GM12878 (cell line): Measurements from ENCODE around the gene FLT1. TPM values are rescaled to one million over a fixed set of nuclear protein-coding genes. Genes with fewer than 3 reads are reported as not detected.

Experiments used
- ATAC-seq: fragments of 200-7000 bp; cut with Tn5 transposase; 3 replicates; pipeline ENCODE4 v1.9.1; 2020; ENCODE audit warnings: mild to moderate bottlenecking, moderate library complexity
- BruUV-seq: library from RNA; stranded (reverse); fragments of 400-500 nt; replicated peaks from 2 replicates; lab custom pipeline; 2021; lab: Mats Ljungman, UMichigan
- CTCF ChIA-PET: fragments of 300-600 bp; sonication (Branson Sonifier 250); formaldehyde crosslinking; extraction: SDS; loops from one replicate; lab custom pipeline; 2021; ENCODE audit warnings: inconsistent platforms; lab: Yijun Ruan, JAX
- POLR2A ChIA-PET: fragments of 350-600 bp; formaldehyde crosslinking; extraction: SDS; loops from one replicate; lab custom pipeline; 2021; ENCODE audit warnings: inconsistent platforms; lab: Charles Lee
- RAD21 ChIA-PET: fragments of 300-600 bp; sonication (Branson Sonifier 250); formaldehyde crosslinking; loops from one replicate; lab custom pipeline; 2023; ENCODE audit warnings: antibody characterized with exemption; ENCODE audit not compliant: unreplicated experiment; lab: Charles Lee
- SMC1A ChIA-PET: fragments of 300-600 bp; sonication (Branson Sonifier 250); formaldehyde crosslinking; loops from one replicate; lab custom pipeline; 2023; ENCODE audit not compliant: unreplicated experiment, uncharacterized antibody; lab: Charles Lee
- DNase-seq: peaks from one replicate; pipeline ENCODE4 v3.0.0-alpha.2; 2011; ENCODE audit warnings: low read depth, low spot score
- FAIRE-seq: peaks from 3 replicates; lab custom pipeline; 2011; peaks lifted over from hg19 to GRCh38; lab: Jason Lieb, UNC
- H2AFZ ChIP-seq: 2 replicates; pipeline ENCODE4 v1.6.0; 2011; ENCODE audit warnings: low read depth, low read length, control low read depth; ENCODE audit not compliant: control insufficient read depth
- H3K27ac ChIP-seq: 2 replicates; pipeline ENCODE4 v1.5.1; 2011; ENCODE audit warnings: control low read depth; ENCODE audit not compliant: control insufficient read depth, insufficient read depth
- H3K27me3 ChIP-seq, 2 experiments: replicated peaks in 1 of 2; 2 replicates each; pipeline versions ENCODE4 v1.6.0 to v1.6.1; 2011; ENCODE audit warnings: low read length in 1 of 2; ENCODE audit not compliant: control insufficient read depth in 2 of 2, insufficient read depth in 2 of 2
- H3K36me3 ChIP-seq, 2 experiments: 2 replicates each; pipeline ENCODE4 v1.5.1; 2011; ENCODE audit warnings: low read length in 1 of 2; ENCODE audit not compliant: control insufficient read depth in 2 of 2, insufficient read depth in 2 of 2
- H3K4me1 ChIP-seq: 2 replicates; pipeline ENCODE4 v1.6.1; 2011; ENCODE audit warnings: mild to moderate bottlenecking, low read length, moderate library complexity, mixed read lengths; ENCODE audit not compliant: control insufficient read depth, insufficient read depth
- H3K4me2 ChIP-seq: 2 replicates; pipeline ENCODE4 v1.6.0; 2011; ENCODE audit warnings: control low read depth; ENCODE audit not compliant: control insufficient read depth, insufficient read depth
- H3K4me3 ChIP-seq: fragments of 200-600 bp; sonication (generic); 2 replicates; pipeline ENCODE4 v1.5.1; 2016
- H3K79me2 ChIP-seq: 2 replicates; pipeline ENCODE4 v1.6.0; 2011; ENCODE audit warnings: low read length; ENCODE audit not compliant: control insufficient read depth, insufficient read depth
- H3K9ac ChIP-seq: 2 replicates; pipeline ENCODE4 v1.8.0; 2011; ENCODE audit warnings: low read length, control low read depth, mixed read lengths; ENCODE audit not compliant: control insufficient read depth, insufficient read depth
- H3K9me3 ChIP-seq: replicated peaks from 3 replicates; pipeline ENCODE4 v1.5.1; 2011; ENCODE audit warnings: mild to moderate bottlenecking, low read length; ENCODE audit not compliant: control insufficient read depth, insufficient read depth
- H4K20me1 ChIP-seq: 2 replicates; pipeline ENCODE4 v1.6.0; 2011; ENCODE audit not compliant: control insufficient read depth, insufficient read depth
- CREB1 ChIP-seq: IDR thresholded peaks from 2 replicates; pipeline ENCODE4 v1.6.1; 2012; ENCODE audit warnings: low read depth, mild to moderate bottlenecking, inconsistent platforms
- HDAC6 ChIP-seq: fragments of 200-600 bp; sonication (generic); IDR thresholded peaks from one replicate; pipeline ENCODE4 v1.8.0; 2017; ENCODE audit warnings: antibody characterized with exemption; ENCODE audit not compliant: unreplicated experiment
- MXI1 ChIP-seq: fragments of 150-350 bp; IDR thresholded peaks from 2 replicates; pipeline ENCODE4 v1.6.1; 2011; ENCODE audit warnings: low read depth, mild to moderate bottlenecking, inconsistent platforms, low read length, improper control_type of control experiment
- MYB ChIP-seq: fragments of 150-350 bp; IDR thresholded peaks from 2 replicates; pipeline ENCODE4 v1.6.1; 2014; ENCODE audit warnings: mild to moderate bottlenecking, low read depth, low read length, borderline replicate concordance
- NRF1 ChIP-seq: conservative IDR thresholded peaks from 2 replicates; pipeline ENCODE4 v1.6.1; 2011; ENCODE audit warnings: mild to moderate bottlenecking, low read depth, low read length, improper control_type of control experiment
- RFX5 ChIP-seq: IDR thresholded peaks from 2 replicates; pipeline ENCODE4 v1.6.1; 2011; ENCODE audit warnings: low read depth, low read length, improper control_type of control experiment
- SP1 ChIP-seq: IDR thresholded peaks from one replicate; pipeline ENCODE4 v1.6.1; 2011; ENCODE audit warnings: low read depth, low read length
- SPI1 ChIP-seq: IDR thresholded peaks from 2 replicates; pipeline ENCODE4 v1.6.1; 2011; ENCODE audit warnings: low read depth, mild to moderate bottlenecking, low read length, moderate library complexity, borderline replicate concordance; ENCODE audit not compliant: insufficient read depth
- ZNF274 ChIP-seq: IDR thresholded peaks from one replicate; pipeline ENCODE4 v1.8.0; 2011; ENCODE audit not compliant: insufficient read length, insufficient read depth
- ZNF622 ChIP-seq: fragments of 450-650 bp; IDR thresholded peaks from 2 replicates; pipeline ENCODE4 v1.6.1; 2017; ENCODE audit warnings: mild to moderate bottlenecking, inconsistent platforms
- ZNF687 ChIP-seq: fragments of 450-650 bp; IDR thresholded peaks from 2 replicates; pipeline ENCODE4 v1.6.1; 2017; ENCODE audit warnings: mild to moderate bottlenecking, moderate library complexity
- in situ Hi-C: fragments of 300-500 bp; cut with MboI; formaldehyde crosslinking; loops from 9 replicates; pipeline ENCODE4 v1.14.3; 2018; ENCODE audit warnings: mixed read lengths
- intact Hi-C: fragments of 100-400 bp; cut with micrococcal nuclease; formaldehyde crosslinking; loops from one replicate; pipeline ENCODE4 v1.14.2; 2022; ENCODE audit not compliant: unreplicated experiment
- polyA plus RNA-seq, 11 experiments: library from polyadenylated mRNA; depleted of rRNA in 4 of 11; unstranded in 6 of 11; stranded (reverse) in 5 of 11; fragments of >200 nt; fragmentation: Nextera tagmentation in 4 of 11; fragmentation: Illumina TruSeq in 1 of 11; extraction: Ambion mirVana in 4 of 11; extraction: Trizol in 1 of 11; gene quantifications; 1 replicate in 1 of 11; 2 replicates in 10 of 11; pipeline versions ENCODE4 v1.2.1 to v1.2.3, GENCODE V29; 2011 to 2016; ENCODE audit warnings: inconsistent platforms in 2 of 11, missing spikeins in 2 of 11, low read depth in 1 of 11
- total RNA-seq, 4 experiments: library from RNA; depleted of rRNA in 3 of 4; stranded (reverse); fragments of >200 nt in 3 of 4; fragmentation: Illumina TruSeq in 1 of 4; extraction: Trizol in 1 of 4; gene quantifications; 2 replicates each; pipeline versions ENCODE4 v1.2.1 to v1.2.3, GENCODE V29; 2013 to 2021
- TF ChIP-seq, protein P1 (sequence below): fragments of 450-650 bp; IDR thresholded peaks from 2 replicates; pipeline ENCODE4 v1.6.1; 2016; ENCODE audit warnings: mild to moderate bottlenecking, moderate library complexity, borderline replicate concordance
- TF ChIP-seq, protein P2 (sequence below): IDR thresholded peaks from 2 replicates; pipeline ENCODE4 v1.6.1; 2012; ENCODE audit warnings: low read depth, low read length, improper control_type of control experiment

Gene FLT1
- total and polyA plus RNA-seq, 10 of the 15 experiments (the other 5 are each of a cell fraction or from before 2014, with no cell fraction given): 0.55 to 5.6 (median 0.84) TPM

DNA sequence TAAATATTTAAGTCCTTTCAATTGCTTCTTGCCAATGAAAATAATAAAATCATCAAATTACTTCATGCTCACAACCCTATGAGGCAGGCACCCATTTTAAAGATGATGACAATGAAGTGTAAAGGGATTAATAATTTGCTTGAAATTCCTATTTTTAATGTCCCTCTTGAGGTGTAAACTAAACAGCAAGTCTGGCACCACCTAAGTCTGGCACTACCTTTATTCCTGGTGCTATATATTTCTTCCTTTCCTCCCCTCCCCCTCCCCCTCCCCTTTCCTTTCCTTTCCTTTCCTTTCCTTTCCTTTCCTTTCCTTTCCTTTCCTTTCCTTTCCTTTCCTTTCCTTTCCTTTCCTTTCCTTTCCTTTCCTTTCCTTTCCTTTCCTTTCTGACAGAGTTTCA lies 42.2 kb downstream of the FLT1 start:
- Histone ChIP-seq H3K27ac (no peak overlapping the region), H3K4me3 (no peak overlapping the region), H2AFZ (no peak overlapping the region), H4K20me1 (no peaks in the 10 kb centered on the region), H3K9ac (no peak overlapping the region), H3K9me3 (0 out of 3 replicates have a peak, but pooled peaks cover 3% of the 10 kb centered on the region), H3K36me3 (no peaks in the 10 kb centered on the region), H3K4me2 (no peak overlapping the region), H3K79me2 (no peaks in the 10 kb centered on the region), H3K27me3 (no peaks in the 10 kb centered on the region), H3K4me1 (peaks cover 4% of the 10 kb centered on the region)
- intact Hi-C loops: no loop called here
- CTCF ChIA-PET: no interaction called here
- RAD21 ChIA-PET: no interaction called here
- ATAC-seq (no peak), FAIRE-seq (no peak), DNase-seq (no peak)
- SMC1A ChIA-PET: no interaction called here
- BruUV-seq: no TSS peak
- in situ Hi-C loops: no loop called here
- POLR2A ChIA-PET: no interaction called here
- no peak for TF ChIP-seq ZNF622
- TF ChIP-seq MXI1: no peak
- no peak for TF ChIP-seq CREB1
- no peak for TF ChIP-seq SPI1
- TF ChIP-seq, protein P1, sequence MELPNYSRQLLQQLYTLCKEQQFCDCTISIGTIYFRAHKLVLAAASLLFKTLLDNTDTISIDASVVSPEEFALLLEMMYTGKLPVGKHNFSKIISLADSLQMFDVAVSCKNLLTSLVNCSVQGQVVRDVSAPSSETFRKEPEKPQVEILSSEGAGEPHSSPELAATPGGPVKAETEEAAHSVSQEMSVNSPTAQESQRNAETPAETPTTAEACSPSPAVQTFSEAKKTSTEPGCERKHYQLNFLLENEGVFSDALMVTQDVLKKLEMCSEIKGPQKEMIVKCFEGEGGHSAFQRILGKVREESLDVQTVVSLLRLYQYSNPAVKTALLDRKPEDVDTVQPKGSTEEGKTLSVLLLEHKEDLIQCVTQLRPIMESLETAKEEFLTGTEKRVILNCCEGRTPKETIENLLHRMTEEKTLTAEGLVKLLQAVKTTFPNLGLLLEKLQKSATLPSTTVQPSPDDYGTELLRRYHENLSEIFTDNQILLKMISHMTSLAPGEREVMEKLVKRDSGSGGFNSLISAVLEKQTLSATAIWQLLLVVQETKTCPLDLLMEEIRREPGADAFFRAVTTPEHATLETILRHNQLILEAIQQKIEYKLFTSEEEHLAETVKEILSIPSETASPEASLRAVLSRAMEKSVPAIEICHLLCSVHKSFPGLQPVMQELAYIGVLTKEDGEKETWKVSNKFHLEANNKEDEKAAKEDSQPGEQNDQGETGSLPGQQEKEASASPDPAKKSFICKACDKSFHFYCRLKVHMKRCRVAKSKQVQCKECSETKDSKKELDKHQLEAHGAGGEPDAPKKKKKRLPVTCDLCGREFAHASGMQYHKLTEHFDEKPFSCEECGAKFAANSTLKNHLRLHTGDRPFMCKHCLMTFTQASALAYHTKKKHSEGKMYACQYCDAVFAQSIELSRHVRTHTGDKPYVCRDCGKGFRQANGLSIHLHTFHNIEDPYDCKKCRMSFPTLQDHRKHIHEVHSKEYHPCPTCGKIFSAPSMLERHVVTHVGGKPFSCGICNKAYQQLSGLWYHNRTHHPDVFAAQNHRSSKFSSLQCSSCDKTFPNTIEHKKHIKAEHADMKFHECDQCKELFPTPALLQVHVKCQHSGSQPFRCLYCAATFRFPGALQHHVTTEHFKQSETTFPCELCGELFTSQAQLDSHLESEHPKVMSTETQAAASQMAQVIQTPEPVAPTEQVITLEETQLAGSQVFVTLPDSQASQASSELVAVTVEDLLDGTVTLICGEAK: no peak
- TF ChIP-seq, protein P2, sequence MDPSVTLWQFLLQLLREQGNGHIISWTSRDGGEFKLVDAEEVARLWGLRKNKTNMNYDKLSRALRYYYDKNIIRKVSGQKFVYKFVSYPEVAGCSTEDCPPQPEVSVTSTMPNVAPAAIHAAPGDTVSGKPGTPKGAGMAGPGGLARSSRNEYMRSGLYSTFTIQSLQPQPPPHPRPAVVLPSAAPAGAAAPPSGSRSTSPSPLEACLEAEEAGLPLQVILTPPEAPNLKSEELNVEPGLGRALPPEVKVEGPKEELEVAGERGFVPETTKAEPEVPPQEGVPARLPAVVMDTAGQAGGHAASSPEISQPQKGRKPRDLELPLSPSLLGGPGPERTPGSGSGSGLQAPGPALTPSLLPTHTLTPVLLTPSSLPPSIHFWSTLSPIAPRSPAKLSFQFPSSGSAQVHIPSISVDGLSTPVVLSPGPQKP: no peak
- TF ChIP-seq NRF1: no peak
- TF ChIP-seq ZNF687: no peak
- TF ChIP-seq MYB: no peak
- TF ChIP-seq SP1: no peak
- no peak for TF ChIP-seq ZNF274
- no peak for TF ChIP-seq RFX5
- no peak for TF ChIP-seq HDAC6
- TF ChIP-seq, all 136 proteins: peak for 0
